Endodermal cell (in vitro differentiated cells): ENCODE data around the gene MARF1. TPM values are rescaled to one million over a fixed set of nuclear protein-coding genes. Genes with fewer than 3 reads are reported as not detected.
"Not testable (repeated sequence)": the region's sequence is repeated elsewhere in the genome, so short reads cannot be mapped to it uniquely, and the experiment has no call there.

Experiments
- DNase-seq: peaks from one replicate; pipeline ENCODE4 v3.0.0-alpha.2; 2017
- H3K27ac ChIP-seq: 2 replicates; pipeline ENCODE4 v1.5.1; 2013; ENCODE audit warnings: mild to moderate bottlenecking, low read depth, low read length, moderate library complexity
- H3K27me3 ChIP-seq: 2 replicates; pipeline ENCODE4 v1.6.1; 2013; ENCODE audit warnings: mild to moderate bottlenecking, low read length, moderate library complexity; ENCODE audit not compliant: insufficient read depth, control insufficient read depth, poor library complexity, severe bottlenecking
- H3K36me3 ChIP-seq: 2 replicates; pipeline ENCODE4 v1.7.0; 2013; ENCODE audit warnings: mild to moderate bottlenecking, low read length, moderate library complexity; ENCODE audit not compliant: control insufficient read depth, insufficient read depth
- H3K4me1 ChIP-seq: one replicate; pipeline ENCODE4 v1.7.0; 2013; ENCODE audit warnings: low read length; ENCODE audit not compliant: control insufficient read depth, insufficient read depth
- H3K4me3 ChIP-seq: 2 replicates; pipeline ENCODE4 v1.5.1; 2013; ENCODE audit warnings: mild to moderate bottlenecking, low read length, moderate library complexity
- H3K9ac ChIP-seq: 2 replicates; pipeline ENCODE4 v1.6.1; 2013; ENCODE audit warnings: mild to moderate bottlenecking, low read length, moderate library complexity; ENCODE audit not compliant: poor library complexity, severe bottlenecking; ENCODE audit errors: extremely low read depth
- H3K9me3 ChIP-seq: 2 replicates; pipeline ENCODE4 v1.6.1; 2013; ENCODE audit warnings: mild to moderate bottlenecking, low read length, moderate library complexity; ENCODE audit not compliant: control insufficient read depth
- H3K27ac Mint-ChIP-seq: 2 replicates; pipeline ENCODE4 v1.8.0; 2020; ENCODE audit warnings: mixed read lengths
- H3K27me3 Mint-ChIP-seq: 2 replicates; pipeline ENCODE4 v1.8.0; 2021; ENCODE audit warnings: mild to moderate bottlenecking, mixed read lengths; ENCODE audit not compliant: insufficient read depth
- H3K36me3 Mint-ChIP-seq: 2 replicates; pipeline ENCODE4 v1.8.0; 2020; ENCODE audit warnings: low read depth, mixed read lengths
- H3K4me1 Mint-ChIP-seq: 2 replicates; pipeline ENCODE4 v1.8.0; 2020; ENCODE audit warnings: mixed read lengths
- H3K4me3 Mint-ChIP-seq: 2 replicates; pipeline ENCODE4 v1.8.0; 2020; ENCODE audit warnings: mild to moderate bottlenecking, moderate library complexity, mixed read lengths
- H3K9me3 Mint-ChIP-seq: 2 replicates; pipeline ENCODE4 v1.8.0; 2020; ENCODE audit warnings: mild to moderate bottlenecking, mixed read lengths
- WGBS, 2 experiments: methylation state at CpG; one replicate each; pipeline versions ENCODE4 v1.1.5 to v1.1.7; 2013; ENCODE audit warnings: missing lambda C conversion rate in 2 of 2, mixed read lengths in 1 of 2; ENCODE audit not compliant: insufficient coverage in 1 of 2, insufficient read length in 1 of 2; 5-methylcytosine and 5-hydroxymethylcytosine counted together
- long read RNA-seq, 4 experiments: library from polyadenylated mRNA in 2 of 4; library from RNA in 1 of 4; library from capped mRNA in 1 of 4; stranded (forward) in 3 of 4; unstranded in 1 of 4; transcript quantifications; one replicate each; pipeline ENCODE4 v2.0.0, GENCODE V29; 2020 to 2021; ENCODE audit warnings: inconsistent platforms in 1 of 4
- polyA plus RNA-seq, 2 experiments: library from polyadenylated mRNA; stranded (reverse); fragments of 50-300 nt; gene quantifications; one replicate each; pipeline ENCODE4 v1.2.3, GENCODE V29; 2013
- total RNA-seq, 2 donors: library from RNA; stranded (reverse); fragmentation: NEBNext Ultra II Directional in 1 of 2; extraction: Animal tissue kit (Norgen Biotek cat#: 25700) in 1 of 2; gene quantifications; 2 replicates in 1 of 2; 3 replicates in 1 of 2; pipeline ENCODE4 v1.2.1, GENCODE V29; 2021
- TF ChIP-seq, protein P1 (sequence below): fragments of 200-600 bp; sonication (generic); conservative IDR thresholded peaks from 2 replicates; pipeline ENCODE4 v1.5.0; 2021; ENCODE audit warnings: antibody characterized with exemption, mild to moderate bottlenecking

The MARF1 gene
- 10 to 100 TPM; 39.3 to 39.6 TPM for total RNA-seq
- polyA plus RNA-seq (2013, experiment 1 of 2): 29.8 TPM
- polyA plus RNA-seq (2013, experiment 2 of 2): 25.0 TPM
- long read RNA-seq, experiment 1, partial matches to known transcripts: 0 of 3 reads
- long read RNA-seq, experiment 1, other reads (novel, unspliced or antisense): 3 of 3 reads
- long read RNA-seq, experiment 2, full-length matches to known transcripts: 1 of 11 reads
- long read RNA-seq, experiment 2, partial matches to known transcripts: 3 of 11 reads
- long read RNA-seq, experiment 2, other reads (novel, unspliced or antisense): 7 of 11 reads
- long read RNA-seq, experiment 3, partial matches to known transcripts: 11 of 17 reads
- long read RNA-seq, experiment 3, other reads (novel, unspliced or antisense): 5 of 17 reads
- long read RNA-seq, experiment 4, partial matches to known transcripts: 0 of 3 reads
- long read RNA-seq, experiment 4, other reads (novel, unspliced or antisense): 3 of 3 reads

DNA sequence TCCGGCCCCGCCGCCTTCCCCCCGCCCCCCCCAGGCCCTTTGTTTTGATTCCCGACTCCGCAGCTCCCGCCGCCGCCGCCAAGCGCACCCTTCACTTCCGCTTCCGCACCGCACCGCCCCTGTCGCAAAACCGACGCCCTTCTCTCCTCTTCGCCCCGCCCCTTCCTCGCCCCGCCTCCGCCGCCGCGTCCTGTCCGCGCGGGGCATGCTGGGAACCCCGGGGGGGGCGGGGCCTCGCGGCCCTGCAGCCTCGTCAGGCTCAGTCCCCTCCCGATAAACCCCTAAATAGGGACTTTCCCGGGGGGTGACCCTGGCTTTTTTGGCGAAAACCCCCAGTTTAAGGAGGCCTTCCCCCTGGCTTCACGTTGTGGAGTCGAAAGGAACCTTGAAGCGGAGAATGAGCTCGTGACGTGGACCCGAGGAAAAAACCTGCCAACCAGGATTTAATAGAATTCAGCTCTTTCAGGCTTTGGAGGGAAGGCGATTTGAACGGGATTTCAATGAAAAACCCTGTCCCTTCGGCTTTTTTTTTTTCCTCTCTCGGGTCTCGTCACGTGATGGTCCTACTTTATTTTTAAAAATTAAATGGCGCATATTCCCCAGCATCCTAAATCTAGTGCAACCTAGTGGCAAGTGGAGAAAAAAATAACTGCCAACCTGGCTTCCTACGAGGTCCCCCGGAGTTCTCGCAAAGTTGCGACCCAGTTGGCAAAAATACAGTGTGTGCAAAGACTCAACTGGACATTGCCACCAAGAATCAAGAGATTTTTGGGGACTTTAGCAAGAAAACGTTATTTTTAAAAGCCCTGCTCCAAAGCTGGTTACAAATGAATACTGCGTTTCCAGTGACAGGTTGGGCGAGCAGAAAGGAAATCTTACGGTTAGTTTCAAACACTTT is at the start of gene MARF1:
MARF1 (minus strand) TSS at position 107 of the 898 bp plus-strand sequence. CDS start 3,921 bp downstream, outside the sequence.
- H3K4me1 Mint-ChIP-seq: peaks cover 17% of the 10 kb centered on the region

GRCh38 chr16:15692508-15692907 is 49.6 kb upstream of the MARF1 start:
- not testable (repeated sequence) for H3K27me3 Mint-ChIP-seq, H3K4me1 Mint-ChIP-seq, H3K4me3 ChIP-seq, H3K27ac ChIP-seq, DNase-seq, H3K27me3 ChIP-seq, H3K27ac Mint-ChIP-seq, H3K9me3 ChIP-seq, H3K4me3 Mint-ChIP-seq, H3K9ac ChIP-seq, H3K4me1 ChIP-seq, H3K9me3 Mint-ChIP-seq
- H3K36me3 ChIP-seq: peaks cover 73% of the 10 kb centered on the region
- 88% methylated on average over 1 of the region's 1 CpG for WGBS, 2 experiments
- peaks cover 74% of the 10 kb centered on the region for H3K36me3 Mint-ChIP-seq

More for the DNA sequence above, at the start of gene MARF1:
- peak within 1 kb of the TSS; percentile 96 for H3K27ac Mint-ChIP-seq
- Histone ChIP-seq H3K27ac (peak within 1 kb of the TSS; percentile 98), H3K9ac (peak within 1 kb of the TSS; percentile 95), H3K4me1 (peaks cover 3% of the 10 kb centered on the region), H3K27me3 (no peaks in the 10 kb centered on the region), H3K4me3 (peak within 1 kb of the TSS; percentile 99), H3K9me3 (no peaks in the 10 kb centered on the region), H3K36me3 (peaks cover 10% of the 10 kb centered on the region)
- no peaks in the 10 kb centered on the region for H3K27me3 Mint-ChIP-seq
- H3K4me3 Mint-ChIP-seq: peak within 1 kb of the TSS; percentile 84
- DNase-seq: peak; percentile 99
- TF ChIP-seq, protein P1, sequence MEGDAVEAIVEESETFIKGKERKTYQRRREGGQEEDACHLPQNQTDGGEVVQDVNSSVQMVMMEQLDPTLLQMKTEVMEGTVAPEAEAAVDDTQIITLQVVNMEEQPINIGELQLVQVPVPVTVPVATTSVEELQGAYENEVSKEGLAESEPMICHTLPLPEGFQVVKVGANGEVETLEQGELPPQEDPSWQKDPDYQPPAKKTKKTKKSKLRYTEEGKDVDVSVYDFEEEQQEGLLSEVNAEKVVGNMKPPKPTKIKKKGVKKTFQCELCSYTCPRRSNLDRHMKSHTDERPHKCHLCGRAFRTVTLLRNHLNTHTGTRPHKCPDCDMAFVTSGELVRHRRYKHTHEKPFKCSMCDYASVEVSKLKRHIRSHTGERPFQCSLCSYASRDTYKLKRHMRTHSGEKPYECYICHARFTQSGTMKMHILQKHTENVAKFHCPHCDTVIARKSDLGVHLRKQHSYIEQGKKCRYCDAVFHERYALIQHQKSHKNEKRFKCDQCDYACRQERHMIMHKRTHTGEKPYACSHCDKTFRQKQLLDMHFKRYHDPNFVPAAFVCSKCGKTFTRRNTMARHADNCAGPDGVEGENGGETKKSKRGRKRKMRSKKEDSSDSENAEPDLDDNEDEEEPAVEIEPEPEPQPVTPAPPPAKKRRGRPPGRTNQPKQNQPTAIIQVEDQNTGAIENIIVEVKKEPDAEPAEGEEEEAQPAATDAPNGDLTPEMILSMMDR: peak; percentile 57
- H3K36me3 Mint-ChIP-seq: peaks cover 12% of the 10 kb centered on the region
- no peaks in the 10 kb centered on the region for H3K9me3 Mint-ChIP-seq
- WGBS, 2 experiments: 2 to 3% methylated on average over 12 to 58 of the region's 58 CpGs

DNA sequence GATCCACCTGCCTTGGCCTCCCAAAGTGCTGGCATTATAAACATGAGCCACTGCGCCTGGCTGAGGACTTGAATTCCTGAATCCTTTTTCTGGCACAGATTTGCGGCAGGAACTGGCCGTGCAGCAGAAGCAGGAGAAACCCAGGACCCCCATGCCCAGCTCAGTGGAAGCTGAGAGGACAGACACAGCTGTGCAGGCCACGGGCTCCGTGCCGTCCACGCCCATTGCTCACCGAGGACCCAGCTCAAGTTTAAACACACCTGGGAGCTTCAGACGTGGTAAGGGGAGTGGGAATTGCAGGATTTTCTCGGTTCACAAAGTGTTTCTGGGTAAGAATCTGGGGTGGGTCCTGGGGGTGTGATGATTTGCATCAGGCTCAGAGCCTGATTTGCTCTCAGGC is 48.1 kb upstream of the MARF1 start:
- TF ChIP-seq, protein P1: no peak
- Histone ChIP-seq H3K36me3 (peaks cover 68% of the 10 kb centered on the region), H3K4me1 (no peaks in the 10 kb centered on the region), H3K27me3 (no peaks in the 10 kb centered on the region), H3K9me3 (no peaks in the 10 kb centered on the region), H3K27ac (no peak overlapping the region), H3K9ac (no peak overlapping the region), H3K4me3 (no peak overlapping the region)
- WGBS, 2 experiments: 92 to 96% methylated on average over 5 to 10 of the region's 10 CpGs
- Mint-ChIP-seq H3K4me1 (no peaks in the 10 kb centered on the region), H3K27me3 (no peaks in the 10 kb centered on the region), H3K9me3 (no peaks in the 10 kb centered on the region), H3K36me3 (peaks cover 66% of the 10 kb centered on the region), H3K4me3 (no peak overlapping the region), H3K27ac (no peak overlapping the region)
- DNase-seq: no peak
